GM19438 (cell line): ENCODE measurements around the gene GAD2.
"Not testable (repeated sequence)": the region's sequence is repeated elsewhere in the genome, so short reads cannot be mapped to it uniquely, and the experiment has no call there.

Experiments used
- ATAC-seq: cut with Tn5 transposase; IDR thresholded peaks from one replicate; pipeline ENCODE4 v1.9.1; 2021; ENCODE audit warnings: low read depth; ENCODE audit not compliant: unreplicated experiment

The GAD2 gene

GRCh38 chr10:26311383-26311940, 94.9 kb downstream of the GAD2 start:
- ATAC-seq, result no peak

GRCh38 chr10:26314265-26315013, 97.9 kb downstream of the GAD2 start:
- ATAC-seq, result no peak

- no peak for ATAC-seq
Measured at GRCh38 chr10:26318672-26319071, 102.1 kb downstream of the GAD2 start.

- no peak for ATAC-seq
Measured at GRCh38 chr10:26323219-26323618, 106.6 kb downstream of the GAD2 start.

GRCh38 chr10:26326851-26327250, 110.3 kb downstream of the GAD2 start:
- no peak for ATAC-seq

GRCh38 chr10:26327811-26328210, 111.2 kb downstream of the GAD2 start:
- no peak for ATAC-seq

- no peak for ATAC-seq
Measured at GRCh38 chr10:26331371-26331770, 114.8 kb downstream of the GAD2 start.

- no peak for ATAC-seq
Measured at GRCh38 chr10:26334232-26334931, 117.8 kb downstream of the GAD2 start.

- ATAC-seq, result peak; percentile 96
Measured at GRCh38 chr10:26334932-26335573, 118.5 kb downstream of the GAD2 start.

GRCh38 chr10:26335574-26336093, 119.1 kb downstream of the GAD2 start:
- ATAC-seq, result peak; percentile 47

- no peak for ATAC-seq
Measured at GRCh38 chr10:26336979-26337378, 120.4 kb downstream of the GAD2 start.

- ATAC-seq, result no peak
Measured at GRCh38 chr10:26341701-26342100, 125.1 kb downstream of the GAD2 start.

GRCh38 chr10:26348821-26349417, 132.3 kb downstream of the GAD2 start:
- ATAC-seq, result not testable (repeated sequence)
